H1 (cell line): Measurements from ENCODE around the gene SKAP2. TPM values are rescaled to one million over a fixed set of nuclear protein-coding genes. Genes with fewer than 3 reads are reported as not detected.

Experiments used
- PHF8 ChIP-seq: fragments of 200-600 bp; sonication (generic); conservative IDR thresholded peaks from 2 replicates; pipeline ENCODE4 v1.7.1; 2012; ENCODE audit warnings: low read depth, mild to moderate bottlenecking, inconsistent platforms, low read length, moderate library complexity
- USF2 ChIP-seq: IDR thresholded peaks from 2 replicates; pipeline ENCODE4 v1.6.1; 2011; ENCODE audit warnings: low read length, improper control_type of control experiment
- polyA plus RNA-seq, 7 experiments: library from polyadenylated mRNA; depleted of rRNA in 3 of 7; stranded (reverse) in 5 of 7; unstranded in 2 of 7; fragments of >200 nt in 5 of 7; fragments of 200-250 nt in 2 of 7; gene quantifications; 1 replicate in 5 of 7; 2 replicates in 1 of 7; 4 replicates in 1 of 7; pipeline versions ENCODE4 v1.2.1 to v1.2.3, GENCODE V29; 2011 to 2013; ENCODE audit warnings: missing spikeins in 2 of 7, mixed read lengths in 2 of 7
- total RNA-seq: library from RNA; stranded (reverse); fragmentation: NEBNext Ultra II Directional; extraction: Animal tissue kit (Norgen Biotek cat#: 25700); gene quantifications from 2 replicates; pipeline ENCODE4 v1.2.1, GENCODE V29; 2021
- TF ChIP-seq, protein P1 (sequence below): IDR thresholded peaks from 2 replicates; pipeline ENCODE4 v1.6.1; 2012; ENCODE audit warnings: inconsistent platforms

SKAP2 gene
- total and polyA plus RNA-seq, 2 of the 8 experiments (the other 6 are each of a cell fraction or from before 2014, with no cell fraction given), result 0.53 to 5.1 TPM

DNA sequence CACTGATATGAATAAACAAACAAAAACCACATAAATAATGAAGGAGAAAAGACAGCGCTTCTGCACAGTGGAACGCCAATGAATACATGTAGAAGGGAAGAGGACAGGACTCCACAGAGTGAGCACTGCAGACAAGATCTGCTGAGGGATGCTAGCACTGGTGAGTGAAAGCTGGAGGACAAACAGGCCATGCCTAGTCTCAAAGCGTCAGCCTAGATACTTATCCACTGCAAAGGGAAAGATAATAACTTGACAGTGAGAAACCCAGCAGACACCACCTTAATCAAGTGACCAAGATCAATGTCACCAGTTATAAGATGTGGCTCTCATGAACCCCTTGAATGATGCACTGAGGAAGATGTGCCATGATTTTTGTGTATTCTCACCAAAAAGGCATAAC is 227.6 kb downstream of the SKAP2 start (continued):
- TF ChIP-seq PHF8 (no peak), USF2 (no peak)
- TF ChIP-seq, protein P1, sequence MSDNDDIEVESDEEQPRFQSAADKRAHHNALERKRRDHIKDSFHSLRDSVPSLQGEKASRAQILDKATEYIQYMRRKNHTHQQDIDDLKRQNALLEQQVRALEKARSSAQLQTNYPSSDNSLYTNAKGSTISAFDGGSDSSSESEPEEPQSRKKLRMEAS, result no peak
